ENCODE measurements around the gene MYO16. TPM values are rescaled to one million over a fixed set of nuclear protein-coding genes. Genes with fewer than 3 reads are reported as not detected.

Gene MYO16
- total and polyA plus RNA-seq, 2 experiments from 2014 or later, result 0.13 to 0.23 TPM

DNA sequence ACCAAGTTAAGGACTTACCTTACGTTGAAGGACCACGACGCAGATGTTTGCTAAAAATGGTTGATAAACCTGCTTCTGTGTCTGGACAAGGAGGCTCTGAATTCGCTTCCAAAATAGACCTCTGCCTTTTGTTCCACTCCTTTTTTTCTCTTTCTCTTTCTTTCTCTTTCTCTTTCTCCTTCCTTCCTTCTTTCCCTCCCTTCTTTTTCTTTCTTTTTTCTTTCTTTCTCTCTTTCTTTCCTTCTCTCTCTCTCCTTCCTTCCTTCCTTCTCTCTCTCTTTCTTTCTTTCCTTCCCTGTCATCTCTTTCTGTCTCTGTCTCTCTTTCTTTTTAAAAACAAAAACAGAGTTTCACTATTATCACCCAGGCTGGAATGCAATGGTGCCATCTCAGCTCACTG lies 290.7 kb downstream of the MYO16 start:
- Histone ChIP-seq H3K79me2 (no peaks in the 10 kb centered on the region), H3K9me3 (ENCODE audit: low read depth) (no peaks in the 10 kb centered on the region), H2AFZ (no peak overlapping the region), H3K27me3 (no peaks in the 10 kb centered on the region), H3K4me3 (no peak overlapping the region), H4K20me1 (ENCODE audit: insufficient read depth, poor library complexity, severe bottlenecking) (no peaks in the 10 kb centered on the region), H3K4me1 (ENCODE audit: insufficient read depth) (no peaks in the 10 kb centered on the region), H3K9me2 (replicated peaks; ENCODE audit: insufficient read depth) (no peaks in the 10 kb centered on the region), H3K4me2 (no peak overlapping the region), H3K36me3 (replicated peaks; ENCODE audit: insufficient read depth, low read depth) (no peaks in the 10 kb centered on the region), H3K27ac (no peak overlapping the region)
- TF ChIP-seq EZH2phosphoT487 (IDR thresholded peaks at IDR 0.05; ENCODE audit: low read depth, severe bottlenecking, unreplicated experiment) (no peak), EZH2 (IDR thresholded peaks at IDR 0.05; ENCODE audit: borderline replicate concordance) (no peak)
- TF ChIP-seq, protein P1, sequence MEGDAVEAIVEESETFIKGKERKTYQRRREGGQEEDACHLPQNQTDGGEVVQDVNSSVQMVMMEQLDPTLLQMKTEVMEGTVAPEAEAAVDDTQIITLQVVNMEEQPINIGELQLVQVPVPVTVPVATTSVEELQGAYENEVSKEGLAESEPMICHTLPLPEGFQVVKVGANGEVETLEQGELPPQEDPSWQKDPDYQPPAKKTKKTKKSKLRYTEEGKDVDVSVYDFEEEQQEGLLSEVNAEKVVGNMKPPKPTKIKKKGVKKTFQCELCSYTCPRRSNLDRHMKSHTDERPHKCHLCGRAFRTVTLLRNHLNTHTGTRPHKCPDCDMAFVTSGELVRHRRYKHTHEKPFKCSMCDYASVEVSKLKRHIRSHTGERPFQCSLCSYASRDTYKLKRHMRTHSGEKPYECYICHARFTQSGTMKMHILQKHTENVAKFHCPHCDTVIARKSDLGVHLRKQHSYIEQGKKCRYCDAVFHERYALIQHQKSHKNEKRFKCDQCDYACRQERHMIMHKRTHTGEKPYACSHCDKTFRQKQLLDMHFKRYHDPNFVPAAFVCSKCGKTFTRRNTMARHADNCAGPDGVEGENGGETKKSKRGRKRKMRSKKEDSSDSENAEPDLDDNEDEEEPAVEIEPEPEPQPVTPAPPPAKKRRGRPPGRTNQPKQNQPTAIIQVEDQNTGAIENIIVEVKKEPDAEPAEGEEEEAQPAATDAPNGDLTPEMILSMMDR (IDR thresholded peaks at IDR 0.05; ENCODE audit: poor library complexity), result no peak
- WGBS (ENCODE audit: low lambda C conversion rate, missing lambda C conversion rate), result 69% methylated on average over 4 of the region's 4 CpGs
- DNase-seq (ENCODE audit: low spot score), result no peak

DNA sequence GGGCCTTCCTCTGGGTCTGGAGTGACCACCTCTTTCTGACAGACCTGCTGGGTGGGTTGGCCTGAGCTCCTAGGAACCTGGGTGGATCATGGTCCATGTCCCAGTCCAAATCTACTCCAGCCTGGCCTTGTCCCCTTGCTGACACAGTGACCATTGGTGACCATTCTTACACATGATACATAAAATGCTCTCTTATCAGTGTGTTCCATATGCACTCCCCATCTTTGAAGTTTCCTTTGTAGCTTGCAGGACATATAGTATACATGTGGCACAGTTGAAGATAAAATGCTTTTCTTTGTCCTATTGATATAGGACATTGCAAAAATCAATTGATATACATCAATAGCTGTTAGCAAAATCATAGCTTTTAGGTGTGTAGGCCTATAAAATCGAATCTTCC lies 291.8 kb downstream of the MYO16 start:
- DNase-seq (ENCODE audit: low spot score), result no peak
- H3K4me3 ChIP-seq, result no peak overlapping the region
- no peaks in the 10 kb centered on the region for H3K9me2 ChIP-seq (replicated peaks; ENCODE audit: insufficient read depth)
- H3K27ac ChIP-seq, result no peak overlapping the region
- H3K79me2 ChIP-seq, result no peaks in the 10 kb centered on the region
- no peak overlapping the region for H2AFZ ChIP-seq
- TF ChIP-seq, protein P1 (IDR thresholded peaks at IDR 0.05; ENCODE audit: poor library complexity), result no peak
- no peak for TF ChIP-seq EZH2 (IDR thresholded peaks at IDR 0.05; ENCODE audit: borderline replicate concordance)
- no peak overlapping the region for H3K4me2 ChIP-seq
- no peaks in the 10 kb centered on the region for H3K36me3 ChIP-seq (replicated peaks; ENCODE audit: insufficient read depth, low read depth)
- WGBS (ENCODE audit: low lambda C conversion rate, missing lambda C conversion rate), result 68% methylated on average over 1 of the region's 1 CpG
- no peaks in the 10 kb centered on the region for H3K4me1 ChIP-seq (ENCODE audit: insufficient read depth)
- H3K27me3 ChIP-seq, result no peaks in the 10 kb centered on the region
- H4K20me1 ChIP-seq (ENCODE audit: insufficient read depth, poor library complexity, severe bottlenecking), result no peaks in the 10 kb centered on the region
- H3K9me3 ChIP-seq (ENCODE audit: low read depth), result no peaks in the 10 kb centered on the region

DNA sequence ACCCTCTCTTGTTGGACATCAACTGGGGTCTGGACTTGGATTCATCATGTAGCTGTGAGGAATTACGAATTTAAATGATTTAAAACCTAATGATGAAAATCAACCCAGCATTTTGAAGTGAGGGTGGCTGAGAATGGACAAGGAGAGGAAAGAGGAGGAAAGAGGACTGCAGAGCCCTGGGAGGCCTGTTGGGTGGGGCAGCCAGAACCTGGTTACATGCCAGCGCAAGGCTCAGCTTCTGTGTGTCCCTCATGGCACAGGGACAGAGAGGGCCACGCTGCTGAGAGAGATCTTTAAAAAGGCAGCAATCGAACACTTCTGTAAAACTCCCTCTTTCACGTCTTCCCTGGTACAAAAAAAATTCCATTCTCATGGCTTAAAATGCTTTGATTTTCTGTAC lies 292.7 kb downstream of the MYO16 start:
- no peak overlapping the region for H3K4me3 ChIP-seq
- H3K4me1 ChIP-seq (ENCODE audit: insufficient read depth), result no peaks in the 10 kb centered on the region
- no peaks in the 10 kb centered on the region for H3K79me2 ChIP-seq
- no peak overlapping the region for H3K4me2 ChIP-seq
- no peak for TF ChIP-seq EZH2phosphoT487 (IDR thresholded peaks at IDR 0.05; ENCODE audit: low read depth, severe bottlenecking, unreplicated experiment)
- TF ChIP-seq EZH2 (IDR thresholded peaks at IDR 0.05; ENCODE audit: borderline replicate concordance), result no peak
- TF ChIP-seq, protein P1 (IDR thresholded peaks at IDR 0.05; ENCODE audit: poor library complexity), result no peak
- WGBS (ENCODE audit: low lambda C conversion rate, missing lambda C conversion rate), result 82% methylated on average over 5 of the region's 5 CpGs
- no peaks in the 10 kb centered on the region for H3K27me3 ChIP-seq
- no peaks in the 10 kb centered on the region for H4K20me1 ChIP-seq (ENCODE audit: insufficient read depth, poor library complexity, severe bottlenecking)
- H3K9me2 ChIP-seq (replicated peaks; ENCODE audit: insufficient read depth), result no peaks in the 10 kb centered on the region
- H3K9me3 ChIP-seq (ENCODE audit: low read depth), result no peaks in the 10 kb centered on the region
- no peak overlapping the region for H2AFZ ChIP-seq
- no peak for DNase-seq (ENCODE audit: low spot score)
- H3K27ac ChIP-seq, result no peak overlapping the region
- no peaks in the 10 kb centered on the region for H3K36me3 ChIP-seq (replicated peaks; ENCODE audit: insufficient read depth, low read depth)

Data from hepatocyte (in vitro differentiated cells).